Ishikawa (cell line): ENCODE results near the gene NSUN4.
A peak's percentile ranks its signal among the peaks of the same experiment; 100 is the strongest.

Experiments
- CEBPB ChIP-seq: IDR thresholded peaks from 2 replicates; pipeline ENCODE4 v1.6.1; 2012
- TF ChIP-seq, protein P1 (sequence below): IDR thresholded peaks from 2 replicates; pipeline ENCODE4 v1.6.1; 2012

DNA sequence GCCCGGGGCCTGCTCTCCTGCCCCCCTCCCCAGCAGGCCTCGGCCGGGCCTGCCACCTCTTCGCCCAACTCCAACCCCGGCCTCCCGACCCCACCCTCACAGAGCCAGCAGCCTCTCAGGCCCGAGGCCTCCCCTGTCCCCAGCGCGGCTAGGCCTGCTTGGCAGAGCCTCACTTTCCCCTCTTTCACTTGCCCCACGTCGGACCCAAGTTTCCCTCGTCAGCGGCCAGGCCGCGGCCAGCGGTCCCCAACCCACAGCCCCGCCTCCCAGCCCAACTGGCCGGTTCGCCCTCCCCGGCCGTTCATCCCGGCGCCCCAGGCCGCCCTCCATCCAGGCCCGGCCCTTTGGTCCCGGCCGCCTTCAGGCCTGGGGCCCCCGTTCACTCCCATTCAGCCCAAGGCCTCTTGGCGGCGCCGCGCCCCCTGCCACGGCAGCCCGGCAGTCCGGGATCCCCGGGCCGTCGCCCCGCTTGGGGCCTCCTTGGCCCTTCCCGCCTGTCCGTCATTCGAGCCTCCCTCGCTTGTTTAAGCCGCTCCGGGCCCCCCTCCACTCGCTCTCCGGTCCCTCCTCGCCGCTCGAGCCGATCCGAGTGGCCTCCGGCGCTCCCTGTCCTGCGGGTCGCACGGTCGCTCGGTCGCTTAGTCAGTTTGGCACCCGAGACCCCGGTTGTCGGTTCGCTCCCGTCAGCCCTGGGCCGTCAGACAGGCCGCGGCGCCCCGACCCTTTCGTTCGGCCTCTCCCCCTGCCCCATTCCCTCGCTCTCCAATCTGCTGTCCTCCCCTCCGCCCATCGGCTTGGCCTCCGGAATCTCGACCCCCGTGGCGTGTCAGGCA is 38.6 kb upstream of the NSUN4 start:
- no peak for TF ChIP-seq CEBPB
- TF ChIP-seq, protein P1, sequence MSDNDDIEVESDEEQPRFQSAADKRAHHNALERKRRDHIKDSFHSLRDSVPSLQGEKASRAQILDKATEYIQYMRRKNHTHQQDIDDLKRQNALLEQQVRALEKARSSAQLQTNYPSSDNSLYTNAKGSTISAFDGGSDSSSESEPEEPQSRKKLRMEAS = peak; percentile 45; the same call in 1 of the 2 replicates
